Stomach (tissue), 9 donors: ENCODE data around the gene ATOX1. TPM values are rescaled to one million over a fixed set of nuclear protein-coding genes. Genes with fewer than 3 reads are reported as not detected.

Experiments used
- DNase-seq, 2 donors: peaks; one replicate each; pipeline versions ENCODE4 v3.0.0 to v3.0.0-alpha.2; 2013 to 2019
- H3K27ac ChIP-seq, 5 donors: fragments of 200-600 bp in 4 of 5; sonication (generic) in 4 of 5; one replicate each; pipeline ENCODE4 v1.5.1; 2013 to 2019; ENCODE audit warnings: mild to moderate bottlenecking in 1 of 5, moderate library complexity in 1 of 5
- H3K27me3 ChIP-seq, 3 donors: fragments of 200-600 bp; sonication (generic); one replicate each; pipeline ENCODE4 v1.5.1; 2017 to 2019; ENCODE audit warnings: mixed run types in 1 of 3
- H3K36me3 ChIP-seq, 4 donors: fragments of 200-600 bp; sonication (generic); 1 replicate in 3 of 4; 2 replicates in 1 of 4; pipeline ENCODE4 v1.5.1; 2016 to 2019
- H3K4me1 ChIP-seq, 4 donors: fragments of 200-600 bp; sonication (generic); one replicate each; pipeline ENCODE4 v1.5.1; 2016 to 2019
- H3K4me3 ChIP-seq, 4 donors: fragments of 200-600 bp; sonication (generic) in 3 of 4; one replicate each; pipeline ENCODE4 v1.5.1; 2016 to 2019; ENCODE audit warnings: mild to moderate bottlenecking in 1 of 4
- H3K9me3 ChIP-seq, 4 donors: fragments of 200-600 bp; sonication (generic); one replicate each; pipeline ENCODE4 v1.5.1; 2016 to 2019
- EP300 ChIP-seq: sonication (generic); formaldehyde crosslinking; IDR thresholded peaks from one replicate; pipeline ENCODE4 v1.6.1; 2017; ENCODE audit warnings: antibody characterized with exemption
- POLR2A ChIP-seq, 4 donors: fragments of 450-650 bp; IDR thresholded peaks; one replicate each; pipeline ENCODE4 v1.6.1; 2016; ENCODE audit warnings: antibody characterized with exemption in 4 of 4, control low read depth in 2 of 4, mild to moderate bottlenecking in 1 of 4, moderate library complexity in 1 of 4
- POLR2AphosphoS5 ChIP-seq, 3 donors: sonication (generic); formaldehyde crosslinking; IDR thresholded peaks; one replicate each; pipeline ENCODE4 v1.6.1; 2016; ENCODE audit warnings: antibody characterized with exemption in 3 of 3
- WGBS, 5 donors: extraction: QIAGEN DNeasy Blood & Tissue Kit in 3 of 5; methylation state at CpG; one replicate each; pipeline versions ENCODE4 v1.1.5 to v1.1.7; 2013 to 2018; 5-methylcytosine and 5-hydroxymethylcytosine counted together
- intact Hi-C: fragments of 100-400 bp; cut with DNase I; formaldehyde crosslinking; loops from one replicate; pipeline ENCODE4 v1.15.1; 2023; ENCODE audit warnings: low total_unique reads
- polyA plus RNA-seq, 3 donors: library from polyadenylated mRNA; stranded (reverse); fragments of 200-250 nt; gene quantifications; one replicate each; pipeline ENCODE4 v1.2.3, GENCODE V29; 2013
- total RNA-seq, 5 donors: library from RNA; depleted of rRNA; stranded (reverse); fragments of >200 nt; gene quantifications; one replicate each; pipeline versions ENCODE4 v1.1.0 to v1.2.3, GENCODE V29; 2014 to 2016
- TF ChIP-seq, protein P1 (sequence below), 7 experiments: fragments of 450-650 bp in 4 of 7; fragments of 200-600 bp in 3 of 7; sonication (generic) in 3 of 7; IDR thresholded peaks; one replicate each; pipeline ENCODE4 v1.5.1; 2016 to 2019; ENCODE audit warnings: antibody characterized with exemption in 7 of 7, control low read depth in 2 of 7, mild to moderate bottlenecking in 1 of 7
- donor health status: healthy with polysubstance abuse.
- donor health status: Bipolar disorder and iron deficiency.
- donor health status: healthy.

Gene ATOX1
- total and polyA plus RNA-seq, 8 donors, result 24.6 to 177 (median 80.6) TPM; not detected in 1

DNA sequence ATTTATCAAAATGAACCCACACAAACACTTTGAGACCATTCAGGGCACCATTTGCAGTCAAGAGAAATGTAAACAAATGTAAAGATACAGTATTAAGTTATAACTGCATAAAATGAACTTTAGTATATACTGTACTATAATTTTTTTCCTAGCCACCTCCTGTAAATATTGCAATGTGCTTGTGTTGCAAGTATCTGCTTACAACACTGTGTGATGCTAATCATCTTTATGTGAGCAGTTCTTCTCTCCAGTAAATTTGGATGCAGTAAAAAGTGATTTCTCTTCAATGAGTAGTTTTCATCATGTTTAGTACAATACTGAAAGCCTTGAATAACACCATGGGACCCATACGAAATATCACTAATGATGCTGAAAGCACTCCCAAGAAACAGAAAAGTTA, 22.8 kb upstream of the ATOX1 start:
- WGBS, 5 donors, result 33 to 52% (median 41%) methylated on average over 1 of the region's 1 CpG
- intact Hi-C loops, result no loop called here
- no peak overlapping the region for H3K27ac ChIP-seq
- no peak overlapping the region for H3K4me3 ChIP-seq
- H3K36me3 ChIP-seq, result peaks cover 0 to 15% (median 6%) of the 10 kb centered on the region in 4 donors
- H3K27me3 ChIP-seq, result no peaks in the 10 kb centered on the region
- TF ChIP-seq POLR2A (IDR thresholded peaks at IDR 0.05) (no peak), POLR2AphosphoS5 (IDR thresholded peaks at IDR 0.05) (no peak), EP300 (no peak)
- TF ChIP-seq, protein P1, sequence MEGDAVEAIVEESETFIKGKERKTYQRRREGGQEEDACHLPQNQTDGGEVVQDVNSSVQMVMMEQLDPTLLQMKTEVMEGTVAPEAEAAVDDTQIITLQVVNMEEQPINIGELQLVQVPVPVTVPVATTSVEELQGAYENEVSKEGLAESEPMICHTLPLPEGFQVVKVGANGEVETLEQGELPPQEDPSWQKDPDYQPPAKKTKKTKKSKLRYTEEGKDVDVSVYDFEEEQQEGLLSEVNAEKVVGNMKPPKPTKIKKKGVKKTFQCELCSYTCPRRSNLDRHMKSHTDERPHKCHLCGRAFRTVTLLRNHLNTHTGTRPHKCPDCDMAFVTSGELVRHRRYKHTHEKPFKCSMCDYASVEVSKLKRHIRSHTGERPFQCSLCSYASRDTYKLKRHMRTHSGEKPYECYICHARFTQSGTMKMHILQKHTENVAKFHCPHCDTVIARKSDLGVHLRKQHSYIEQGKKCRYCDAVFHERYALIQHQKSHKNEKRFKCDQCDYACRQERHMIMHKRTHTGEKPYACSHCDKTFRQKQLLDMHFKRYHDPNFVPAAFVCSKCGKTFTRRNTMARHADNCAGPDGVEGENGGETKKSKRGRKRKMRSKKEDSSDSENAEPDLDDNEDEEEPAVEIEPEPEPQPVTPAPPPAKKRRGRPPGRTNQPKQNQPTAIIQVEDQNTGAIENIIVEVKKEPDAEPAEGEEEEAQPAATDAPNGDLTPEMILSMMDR (IDR thresholded peaks at IDR 0.05), result no peak
- peaks cover 49 to 100% (median 74%) of the 10 kb centered on the region in 4 donors for H3K4me1 ChIP-seq
- no peak for DNase-seq
- H3K9me3 ChIP-seq, result no peaks in the 10 kb centered on the region

DNA sequence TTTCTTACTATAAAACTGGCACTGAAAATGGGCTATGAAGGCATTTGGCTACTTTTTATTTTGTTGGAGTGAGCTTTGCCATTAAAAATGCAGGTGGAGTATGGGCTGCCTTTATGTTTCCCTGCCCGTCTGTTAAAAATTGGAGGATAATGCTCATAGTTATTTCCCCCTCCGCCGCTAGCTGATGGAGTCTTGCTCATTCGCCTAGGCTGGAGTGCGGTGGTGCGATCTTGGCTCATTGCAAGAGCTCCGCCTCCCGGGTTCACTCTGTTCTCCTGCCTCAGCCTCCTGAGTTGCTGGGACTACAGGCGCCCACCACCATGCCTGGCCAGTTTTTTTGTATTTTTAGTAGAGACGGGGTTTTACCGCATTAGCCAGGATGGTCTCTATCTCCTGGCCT, 21.9 kb upstream of the ATOX1 start:
- intact Hi-C loops, result no loop called here
- H3K4me3 ChIP-seq, result no peak overlapping the region
- no peak for DNase-seq
- TF ChIP-seq, protein P1 (IDR thresholded peaks at IDR 0.05), result no peak
- TF ChIP-seq POLR2A (IDR thresholded peaks at IDR 0.05) (no peak), POLR2AphosphoS5 (IDR thresholded peaks at IDR 0.05) (no peak), EP300 (no peak)
- whole genome bisulfite sequencing, 5 donors, result 93 to 95% (median 93%) methylated on average over 11 of the region's 11 CpGs
- no peak overlapping the region for H3K27ac ChIP-seq
- no peaks in the 10 kb centered on the region for H3K9me3 ChIP-seq
- H3K27me3 ChIP-seq, result no peaks in the 10 kb centered on the region
- peaks cover 0 to 15% (median 6%) of the 10 kb centered on the region in 4 donors for H3K36me3 ChIP-seq
- H3K4me1 ChIP-seq, result peaks cover 56 to 100% (median 77%) of the 10 kb centered on the region in 4 donors

DNA sequence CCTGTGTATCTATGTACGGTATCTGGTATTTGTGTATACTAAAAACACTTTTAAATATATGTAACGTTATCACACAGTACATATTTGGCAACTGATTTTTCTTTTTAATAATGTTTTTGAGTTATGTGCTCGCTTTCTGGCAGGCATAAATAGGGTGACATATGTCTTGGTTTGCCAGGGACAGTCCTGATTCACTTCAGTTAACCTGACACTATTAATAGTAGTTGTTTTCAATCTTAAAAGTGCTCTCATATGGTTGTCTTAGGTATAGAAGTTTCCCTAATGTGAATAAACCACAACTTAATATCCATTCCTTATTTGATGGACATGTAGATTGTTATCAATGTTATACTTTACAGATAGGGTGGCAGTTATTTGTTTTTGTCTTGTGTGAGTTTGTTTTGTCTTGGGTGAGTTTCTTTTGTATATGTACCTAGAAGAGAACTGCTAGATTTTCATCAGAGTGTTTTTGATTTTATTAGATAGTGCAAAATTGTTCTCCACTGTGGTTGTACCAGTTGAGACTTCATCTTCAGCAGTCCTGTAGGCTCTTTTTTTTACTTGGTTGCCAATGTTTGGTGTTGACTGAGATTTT, 21.2 kb upstream of the ATOX1 start:
- Histone ChIP-seq H3K27me3 (no peaks in the 10 kb centered on the region), H3K9me3 (no peaks in the 10 kb centered on the region), H3K27ac (no peak overlapping the region), H3K36me3 (peaks cover 0 to 15% (median 6%) of the 10 kb centered on the region in 4 donors), H3K4me1 (peaks cover 59 to 100% (median 81%) of the 10 kb centered on the region in 4 donors), H3K4me3 (no peak overlapping the region)
- intact Hi-C loops, result no loop called here
- 31 to 58% (median 38%) methylated on average over 3 of the region's 3 CpGs for WGBS, 5 donors
- no peak for DNase-seq
- TF ChIP-seq, protein P1 (IDR thresholded peaks at IDR 0.05), result no peak
- TF ChIP-seq EP300 (no peak), POLR2AphosphoS5 (IDR thresholded peaks at IDR 0.05) (no peak), POLR2A (IDR thresholded peaks at IDR 0.05) (no peak)

DNA sequence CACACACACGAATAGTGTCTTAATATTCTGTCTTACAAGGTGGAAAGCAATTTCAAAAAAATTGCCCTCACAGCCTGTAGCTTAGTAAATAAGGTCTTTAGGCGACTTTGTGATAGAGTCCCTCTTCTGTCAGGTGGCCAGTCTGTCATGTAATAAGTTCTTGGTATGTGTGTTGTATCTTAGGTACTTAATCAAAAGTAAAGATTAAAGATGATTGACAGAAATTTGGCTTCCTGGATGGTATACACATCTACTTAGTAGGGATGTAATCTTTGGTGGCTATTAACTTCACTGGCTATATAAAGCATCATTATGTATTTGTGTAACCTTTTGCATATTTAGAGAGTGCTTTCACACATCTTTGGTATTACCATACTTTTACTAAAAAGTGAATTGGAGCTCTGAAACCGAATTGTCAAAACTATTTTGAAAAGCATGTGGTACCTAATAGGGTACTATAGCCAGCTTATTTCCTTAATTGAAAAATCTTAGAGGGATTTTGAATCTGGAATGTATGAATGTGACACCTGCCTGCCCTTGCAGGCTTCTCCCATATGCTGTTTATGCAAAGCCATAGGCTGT, 16.7 kb upstream of the ATOX1 start:
- TF ChIP-seq POLR2A (IDR thresholded peaks at IDR 0.05), result no peak
- TF ChIP-seq EP300, result no peak
- TF ChIP-seq POLR2AphosphoS5 (IDR thresholded peaks at IDR 0.05), result no peak
- TF ChIP-seq, protein P1 (IDR thresholded peaks at IDR 0.05), result no peak
- no peak for DNase-seq
- WGBS, 5 donors, result 10 to 31% (median 25%) methylated on average over 3 of the region's 3 CpGs
- Histone ChIP-seq H3K9me3 (no peaks in the 10 kb centered on the region), H3K36me3 (peaks cover 0 to 15% (median 6%) of the 10 kb centered on the region in 4 donors), H3K27me3 (no peaks in the 10 kb centered on the region), H3K27ac (peak overlapping the region in 1 of 5 donors; percentile 99), H3K4me3 (no peak overlapping the region), H3K4me1 (peaks cover 51 to 76% (median 64%) of the 10 kb centered on the region in 4 donors)
- intact Hi-C loops, result no loop called here
